HG03575 (cell line): ENCODE data around the gene PRSS27.

Source experiments
- ATAC-seq: cut with Tn5 transposase; IDR thresholded peaks from one replicate; pipeline ENCODE4 v1.9.1; 2021; ENCODE audit not compliant: unreplicated experiment, insufficient number of reproducible peaks, low FRiP score; ENCODE audit errors: extremely low read depth

The PRSS27 gene

DNA sequence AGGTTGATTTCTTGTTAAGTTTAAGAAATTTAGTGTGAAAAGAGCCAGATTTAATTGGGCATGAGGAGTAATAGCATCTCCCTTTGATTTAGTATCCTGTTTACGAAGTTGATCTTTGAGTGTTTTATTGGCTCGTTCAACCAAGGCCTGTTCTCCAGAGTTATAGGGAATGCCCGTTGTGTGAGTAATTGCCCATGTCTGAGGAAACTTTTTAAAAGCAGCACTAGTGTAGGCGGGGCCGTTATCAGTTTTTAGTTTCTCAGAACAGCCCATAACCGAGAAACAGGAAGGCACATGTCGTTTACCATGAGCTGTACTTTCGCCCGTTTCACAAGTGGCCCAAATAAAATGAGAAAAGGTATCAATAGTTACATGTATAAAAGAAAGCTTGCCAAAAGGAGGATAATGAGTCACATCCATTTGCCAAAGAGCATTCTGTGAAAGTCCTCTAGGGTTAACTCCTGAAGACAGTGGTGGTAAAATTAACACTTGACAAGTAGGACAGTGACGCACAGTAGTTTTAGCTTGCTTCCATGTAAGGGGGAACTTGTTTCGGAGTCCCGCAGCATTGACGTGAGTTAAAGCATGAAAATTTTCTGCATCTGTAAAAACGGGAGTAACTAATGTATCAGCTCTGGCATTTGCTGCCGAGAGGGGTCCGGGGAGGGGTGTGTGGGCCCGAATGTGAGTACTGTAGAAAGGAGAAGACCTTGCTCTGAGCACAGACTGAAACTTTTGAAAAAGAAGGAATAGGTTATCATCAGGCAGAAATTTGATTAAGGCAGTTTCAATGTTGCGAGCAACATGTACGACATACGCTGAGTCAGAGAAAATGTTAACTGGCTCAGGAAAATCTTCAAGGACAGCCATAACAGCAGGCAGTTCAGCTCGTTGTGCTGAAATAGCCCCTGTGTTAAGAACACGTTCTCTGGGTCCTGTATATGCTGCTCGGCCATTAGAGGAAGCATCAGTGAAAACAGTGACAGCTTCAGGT lies 56.2 kb downstream of the PRSS27 start:
- ATAC-seq, result no peak
